HepG2 (cell line): ENCODE data around the gene PLBD1. TPM values are rescaled to one million over a fixed set of nuclear protein-coding genes. Genes with fewer than 3 reads are reported as not detected.

ENCODE experiments used
- ATAC-seq: fragments of 200-7000 bp; cut with Tn5 transposase; 3 replicates; pipeline ENCODE4 v1.9.1; 2020; ENCODE audit warnings: mild to moderate bottlenecking, moderate library complexity
- BruUV-seq: library from RNA; stranded (reverse); fragments of 400-500 nt; replicated peaks from 2 replicates; lab custom pipeline; 2021; lab: Mats Ljungman, UMichigan
- CTCF ChIA-PET: fragments of 300-600 bp; formaldehyde crosslinking; extraction: SDS; loops from one replicate; lab custom pipeline; 2021; ENCODE audit warnings: low total read pairs, inconsistent platforms, low intra/inter-chr PET ratio; lab: Yijun Ruan, JAX
- POLR2A ChIA-PET: fragments of 350-600 bp; sonication (Branson Sonifier 250); formaldehyde crosslinking; loops from one replicate; lab custom pipeline; 2020; ENCODE audit warnings: antibody characterized with exemption, inconsistent platforms; lab: Yijun Ruan, JAX
- DNase-seq: peaks from one replicate; pipeline ENCODE4 v3.0.0-alpha.2; 2015; ENCODE audit warnings: low spot score
- FAIRE-seq: peaks from 3 replicates; lab custom pipeline; 2011; peaks lifted over from hg19 to GRCh38; lab: Jason Lieb, UNC
- H2AFZ ChIP-seq: one replicate; pipeline ENCODE4 v1.6.1; 2011; ENCODE audit warnings: low read length, inconsistent platforms
- H3K27ac ChIP-seq: fragments of 300-600 bp; 3 replicates; pipeline ENCODE4 v1.8.0; 2011; ENCODE audit warnings: mixed run types, mild to moderate bottlenecking, mixed read lengths, low read length, inconsistent platforms; ENCODE audit not compliant: insufficient read depth; ENCODE audit errors: extremely low read length
- H3K27me3 ChIP-seq, 2 experiments: fragments of 200-600 bp in 1 of 2; 2 replicates in 1 of 2; 3 replicates in 1 of 2; pipeline versions ENCODE4 v1.6.0 to v1.8.0; 2011; ENCODE audit warnings: low read length in 2 of 2, mild to moderate bottlenecking in 2 of 2, moderate library complexity in 2 of 2, inconsistent platforms in 1 of 2; ENCODE audit not compliant: insufficient read depth in 2 of 2, control insufficient read depth in 1 of 2
- H3K36me3 ChIP-seq, 2 experiments: fragments of 200-600 bp in 1 of 2; replicated peaks in 1 of 2; 2 replicates in 1 of 2; 3 replicates in 1 of 2; pipeline versions ENCODE4 v1.5.1 to v1.8.0; 2011; ENCODE audit warnings: low read length in 2 of 2, inconsistent platforms in 1 of 2; ENCODE audit not compliant: insufficient read depth in 2 of 2, control insufficient read depth in 1 of 2
- H3K4me1 ChIP-seq: 2 replicates; pipeline ENCODE4 v1.5.1; 2012; ENCODE audit warnings: low read length, inconsistent platforms; ENCODE audit not compliant: insufficient read depth
- H3K4me2 ChIP-seq: 2 replicates; pipeline ENCODE4 v1.6.0; 2011; ENCODE audit warnings: low read depth, low read length, inconsistent platforms
- H3K4me3 ChIP-seq, 3 experiments: fragments of 200-600 bp in 1 of 3; sonication (generic), shearing (Covaris generic) in 1 of 3; replicated peaks in 1 of 3; 2 replicates each; pipeline ENCODE4 v1.5.1; 2011 to 2016; ENCODE audit warnings: low read length in 3 of 3, inconsistent platforms in 2 of 3, low read depth in 2 of 3, mild to moderate bottlenecking in 2 of 3, control low read depth in 1 of 3, mixed read lengths in 1 of 3; ENCODE audit not compliant: insufficient read depth in 1 of 3
- H3K79me2 ChIP-seq: one replicate; pipeline ENCODE4 v1.6.1; 2011; ENCODE audit warnings: low read length, inconsistent platforms; ENCODE audit not compliant: insufficient read depth
- H3K9ac ChIP-seq: 2 replicates; pipeline ENCODE4 v1.6.0; 2011; ENCODE audit warnings: mild to moderate bottlenecking, low read depth, low read length, inconsistent platforms; ENCODE audit not compliant: insufficient read depth
- H3K9me3 ChIP-seq: 2 replicates; pipeline ENCODE4 v1.5.1; 2012; ENCODE audit warnings: mild to moderate bottlenecking, low read length
- H4K20me1 ChIP-seq: 2 replicates; pipeline ENCODE4 v1.6.0; 2011; ENCODE audit warnings: inconsistent platforms, mild to moderate bottlenecking, low read length, moderate library complexity; ENCODE audit not compliant: insufficient read depth
- BCL6 ChIP-seq: IDR thresholded peaks from 2 replicates; pipeline ENCODE4 v1.6.1; 2016; ENCODE audit warnings: missing genetic modification reagents, missing compliant biosample characterization
- HNRNPK ChIP-seq: fragments of 200-400 bp; formaldehyde crosslinking; IDR thresholded peaks from 2 replicates; pipeline ENCODE4 v1.6.1; 2018; ENCODE audit warnings: low read length, low read depth, moderate library complexity, mild to moderate bottlenecking; ENCODE audit not compliant: poor library complexity, severe bottlenecking
- HOXA5 ChIP-seq: sonication (generic); formaldehyde crosslinking; IDR thresholded peaks from 2 replicates; pipeline ENCODE4 v1.4.0; 2020; ENCODE audit warnings: missing genetic modification reagents
- POGK ChIP-seq: sonication (generic); formaldehyde crosslinking; conservative IDR thresholded peaks from 2 replicates; pipeline ENCODE4 v1.8.0; 2022; ENCODE audit warnings: mild to moderate bottlenecking, moderate library complexity, missing genetic modification reagents
- TAF1 ChIP-seq: sonication (generic); formaldehyde crosslinking; IDR thresholded peaks from 2 replicates; pipeline ENCODE4 v1.4.0; 2020; ENCODE audit warnings: missing genetic modification reagents
- ZBTB3 ChIP-seq: sonication (generic); formaldehyde crosslinking; IDR thresholded peaks from 2 replicates; pipeline ENCODE4 v1.4.0; 2020; ENCODE audit warnings: low read depth, mild to moderate bottlenecking, moderate library complexity, missing genetic modification reagents, borderline replicate concordance
- ZBTB7B ChIP-seq: sonication (generic); formaldehyde crosslinking; IDR thresholded peaks from 2 replicates; pipeline ENCODE4 v1.4.0; 2020; ENCODE audit warnings: missing genetic modification reagents
- ZNF121 ChIP-seq: sonication (generic); formaldehyde crosslinking; IDR thresholded peaks from 2 replicates; pipeline ENCODE4 v1.5.0; 2020; ENCODE audit warnings: mild to moderate bottlenecking, missing genetic modification reagents
- ZNF142 ChIP-seq: sonication (generic); formaldehyde crosslinking; IDR thresholded peaks from 2 replicates; pipeline ENCODE4 v1.4.0; 2020; ENCODE audit warnings: missing genetic modification reagents
- ZNF550 ChIP-seq: sonication (generic); formaldehyde crosslinking; IDR thresholded peaks from 2 replicates; pipeline ENCODE4 v1.4.0; 2020; ENCODE audit warnings: mild to moderate bottlenecking, missing genetic modification reagents, borderline replicate concordance
- WGBS: methylation state at CpG from one replicate; pipeline ENCODE4 v1.1.6; 2017; ENCODE audit warnings: low lambda C conversion rate; 5-methylcytosine and 5-hydroxymethylcytosine counted together
- in situ Hi-C: cut with HindIII; loops from 2 replicates; pipeline ENCODE4 v1.10.0; 2017; ENCODE audit warnings: low pct_unique_long_range_greater_than_20kb; ENCODE audit not compliant: extremely low pct_ligation_motif_present
- intact Hi-C: fragments of 100-400 bp; cut with micrococcal nuclease; formaldehyde crosslinking; loops from one replicate; pipeline ENCODE4 v1.10.0; 2022; ENCODE audit not compliant: unreplicated experiment
- polyA plus RNA-seq, 8 experiments: library from polyadenylated mRNA; depleted of rRNA in 3 of 8; stranded (reverse) in 7 of 8; unstranded in 1 of 8; fragments of >200 nt; fragmentation: Illumina TruSeq in 4 of 8; extraction: Trizol in 4 of 8; gene quantifications; 2 replicates each; pipeline versions ENCODE4 v1.2.1 to v1.2.3, GENCODE V29; 2011 to 2016; ENCODE audit warnings: low read depth in 4 of 8, missing spikeins in 1 of 8, mixed read lengths in 1 of 8; ENCODE audit not compliant: insufficient read depth in 1 of 8
- total RNA-seq, 5 experiments: library from RNA; depleted of rRNA; stranded (reverse); fragments of >200 nt; fragmentation: Illumina TruSeq; extraction: Trizol; gene quantifications; 2 replicates each; pipeline ENCODE4 v1.2.3, GENCODE V29; 2016; ENCODE audit warnings: low read depth in 1 of 5

Gene PLBD1
- total and polyA plus RNA-seq, 2 of the 13 experiments (the other 11 are each of a cell fraction or from before 2014, with no cell fraction given) = not detected

- TF ChIP-seq POGK (CRISPR knock-in tag) (no peak), ZBTB7B (no peak), BCL6 (CRISPR knock-in tag) (no peak), TAF1 (CRISPR knock-in tag) (no peak), HNRNPK (peak; percentile 42)
- ATAC-seq (no peak), FAIRE-seq (no peak), DNase-seq (no peak)
- Histone ChIP-seq H3K4me1 (no peaks in the 10 kb centered on the region), H3K27me3 (no peaks in the 10 kb centered on the region), H3K9ac (no peak overlapping the region), H4K20me1 (no peaks in the 10 kb centered on the region), H3K27ac (no peak overlapping the region), H3K4me2 (no peak overlapping the region), H3K9me3 (peaks cover 37% of the 10 kb centered on the region), H3K36me3 (no peaks in the 10 kb centered on the region), H2AFZ (no peak overlapping the region), H3K4me3 (no peak overlapping the region), H3K79me2 (no peaks in the 10 kb centered on the region)
- WGBS = 12% methylated on average over 4 of the region's 4 CpGs
- intact Hi-C loops (no loop called here), in situ Hi-C loops (no loop called here)
- no TSS peak for BruUV-seq
- POLR2A ChIA-PET = no interaction called here
- CTCF ChIA-PET = no interaction called here
These were observed 34.2 kb upstream of the PLBD1 start for GRCh38 chr12:14601692-14602478.

DNA sequence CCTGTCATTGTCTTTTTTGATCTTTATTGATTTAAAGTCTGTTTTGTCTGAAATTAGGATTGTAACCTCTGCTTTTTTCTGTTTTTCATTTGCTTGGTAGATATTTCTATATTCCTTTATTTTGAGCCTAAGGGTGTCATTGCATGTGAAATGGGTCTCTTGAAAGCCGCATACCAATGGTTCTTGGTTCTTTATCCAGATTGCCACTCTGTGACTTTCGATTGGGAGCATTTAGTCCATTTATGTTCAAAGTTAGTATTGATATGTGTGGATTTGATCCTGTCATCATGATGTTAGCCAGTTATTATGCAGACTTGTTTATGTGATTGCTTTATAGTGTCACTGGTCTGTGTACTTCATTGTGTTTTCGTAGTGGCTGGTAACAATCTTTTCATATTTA is 29.8 kb upstream of the PLBD1 start:
- Histone ChIP-seq H3K4me3 (no peak overlapping the region), H3K4me2 (no peak overlapping the region), H4K20me1 (no peaks in the 10 kb centered on the region), H3K36me3 (no peaks in the 10 kb centered on the region), H3K27me3 (no peaks in the 10 kb centered on the region), H3K27ac (no peak overlapping the region), H2AFZ (no peak overlapping the region), H3K9ac (no peak overlapping the region), H3K4me1 (no peaks in the 10 kb centered on the region), H3K79me2 (no peaks in the 10 kb centered on the region), H3K9me3 (no peaks in the 10 kb centered on the region; the same call in 1 of the 2 replicates)
- no peak for FAIRE-seq
- no peak for DNase-seq
- 28% methylated on average over 3 of the region's 3 CpGs for WGBS
- ATAC-seq = no peak
- POLR2A ChIA-PET = no interaction called here
- CTCF ChIA-PET = no interaction called here
- in situ Hi-C loops = no loop called here
- intact Hi-C loops = no loop called here
- no TSS peak for BruUV-seq
- TF ChIP-seq ZBTB3 (CRISPR knock-in tag) (no peak), HOXA5 (no peak), ZNF121 (CRISPR knock-in tag) (no peak), ZNF142 (CRISPR knock-in tag) (no peak), ZNF550 (CRISPR knock-in tag) (no peak)
